Smooth muscle cell (in vitro differentiated cells): ENCODE results near the gene NOL9. TPM values are rescaled to one million over a fixed set of nuclear protein-coding genes. Genes with fewer than 3 reads are reported as not detected.

Source experiments
- DNase-seq: peaks from one replicate; lab custom pipeline; 2025; ENCODE audit not compliant: unreplicated experiment; lab: John Stamatoyannopoulos, UW
- H2AFZ ChIP-seq: fragments of 200-600 bp; sonication (generic); 2 replicates; pipeline ENCODE4 v1.6.0; 2016; ENCODE audit warnings: antibody characterized with exemption, low read depth, mild to moderate bottlenecking
- H3F3A ChIP-seq: fragments of 200-600 bp; sonication (generic); 2 replicates; pipeline ENCODE4 v1.6.0; 2017; ENCODE audit warnings: antibody characterized with exemption, low read depth
- H3K27ac ChIP-seq: fragments of 200-600 bp; sonication (generic); 2 replicates; pipeline ENCODE4 v1.5.1; 2016; ENCODE audit warnings: low read depth, mild to moderate bottlenecking
- H3K27me3 ChIP-seq: fragments of 200-600 bp; sonication (generic); 2 replicates; pipeline ENCODE4 v1.6.1; 2016; ENCODE audit warnings: low read depth, mild to moderate bottlenecking
- H3K36me3 ChIP-seq: fragments of 200-600 bp; sonication (generic); 2 replicates; pipeline ENCODE4 v1.5.1; 2016; ENCODE audit warnings: low read depth
- H3K4me1 ChIP-seq: fragments of 200-600 bp; sonication (generic); 2 replicates; pipeline ENCODE4 v1.5.1; 2016; ENCODE audit warnings: low read depth
- H3K4me2 ChIP-seq: fragments of 200-600 bp; sonication (generic); 2 replicates; pipeline ENCODE4 v1.6.0; 2016; ENCODE audit warnings: mild to moderate bottlenecking
- H3K4me3 ChIP-seq: fragments of 200-600 bp; sonication (generic); 2 replicates; pipeline ENCODE4 v1.5.1; 2016; ENCODE audit warnings: mild to moderate bottlenecking
- H3K79me2 ChIP-seq: fragments of 200-600 bp; sonication (generic); 2 replicates; pipeline ENCODE4 v1.6.0; 2016; ENCODE audit warnings: low read depth, mild to moderate bottlenecking
- H3K9ac ChIP-seq: fragments of 200-600 bp; sonication (generic); 2 replicates; pipeline ENCODE4 v1.6.0; 2016; ENCODE audit warnings: low read depth
- H3K9me3 ChIP-seq: fragments of 200-600 bp; sonication (generic); replicated peaks from 2 replicates; pipeline ENCODE4 v1.5.1; 2016; ENCODE audit warnings: low read depth
- H4K20me1 ChIP-seq: fragments of 200-600 bp; sonication (generic); 2 replicates; pipeline ENCODE4 v1.6.0; 2016; ENCODE audit warnings: low read depth
- WGBS: methylation state at CpG from one replicate; pipeline ENCODE4 v1.1.7; 2016; ENCODE audit warnings: low lambda C conversion rate; 5-methylcytosine and 5-hydroxymethylcytosine counted together
- polyA plus RNA-seq: library from polyadenylated mRNA; unstranded; fragments of >200 nt; fragmentation: Nextera tagmentation; extraction: Ambion mirVana; gene quantifications from 2 replicates; pipeline ENCODE4 v1.2.1, GENCODE V29; 2016
- total RNA-seq: library from RNA; depleted of rRNA; stranded (reverse); fragments of >200 nt; gene quantifications from 2 replicates; pipeline ENCODE4 v1.2.3, GENCODE V29; 2014
- TF ChIP-seq, protein P1 (sequence below): fragments of 200-600 bp; sonication (generic); IDR thresholded peaks from 2 replicates; pipeline ENCODE4 v1.5.1; 2017; ENCODE audit warnings: borderline replicate concordance, mild to moderate bottlenecking, antibody characterized with exemption; ENCODE audit not compliant: insufficient read depth, poor library complexity, severe bottlenecking

NOL9 gene
- total and polyA plus RNA-seq, 2 experiments from 2014 or later: 8.1 to 12.0 TPM

DNA sequence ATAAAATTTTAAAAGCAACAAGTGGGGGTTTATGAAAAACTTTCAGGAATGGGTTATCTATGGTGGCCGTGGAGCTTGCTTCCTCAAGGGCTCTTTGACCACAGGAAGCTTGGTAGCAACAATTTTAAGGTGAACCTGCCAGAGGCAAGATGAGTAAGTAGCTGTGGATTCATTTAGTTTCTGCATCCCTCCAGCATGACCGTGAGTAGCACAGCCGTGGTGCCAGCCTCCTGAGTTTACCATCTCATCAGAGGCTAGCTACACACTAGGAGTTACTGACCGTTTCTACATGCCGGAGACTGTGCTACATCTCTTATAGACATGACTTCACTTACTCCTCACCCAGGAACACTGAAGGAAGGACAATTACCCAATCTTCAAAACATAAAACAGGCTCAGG, 32.8 kb downstream of the NOL9 start:
- 57% methylated on average over 5 of the region's 5 CpGs for WGBS
- DNase-seq: no peak

DNA sequence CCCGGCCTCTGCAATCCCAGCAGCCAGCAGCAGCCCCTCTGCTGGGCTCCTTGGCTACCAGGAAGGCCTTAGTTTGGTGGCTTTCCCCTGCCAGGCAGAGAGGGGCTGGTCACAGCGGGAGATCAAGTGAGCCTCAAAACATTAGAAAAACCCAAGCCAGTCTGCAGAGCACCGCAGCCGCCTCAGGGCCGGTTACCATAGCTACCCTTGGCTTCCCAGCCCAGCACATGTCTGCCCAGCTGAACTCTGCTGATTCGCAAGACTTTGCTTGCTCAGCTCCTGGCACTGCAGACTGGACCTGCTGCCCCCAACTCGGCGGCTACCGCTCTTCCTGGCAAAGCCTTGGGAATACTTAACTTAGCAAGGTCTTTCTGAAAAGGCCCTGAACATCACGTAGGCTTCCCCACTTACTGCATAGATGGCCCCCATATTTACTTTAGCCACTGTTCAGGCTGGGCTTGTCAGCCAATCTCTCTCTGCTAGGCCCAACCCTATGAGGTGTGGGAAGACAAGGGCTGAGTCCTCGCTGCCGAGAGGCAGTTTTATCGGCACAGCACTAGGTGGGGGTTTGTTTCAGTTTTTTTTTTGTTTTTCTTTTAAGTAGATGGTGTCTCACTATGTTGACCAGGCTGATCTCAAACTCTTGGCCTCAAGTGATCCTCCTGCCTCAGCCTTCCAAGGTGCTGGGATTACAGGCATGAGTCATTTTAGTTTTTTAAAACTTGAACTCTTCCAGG, 34.2 kb downstream of the NOL9 start:
- TF ChIP-seq, protein P1, sequence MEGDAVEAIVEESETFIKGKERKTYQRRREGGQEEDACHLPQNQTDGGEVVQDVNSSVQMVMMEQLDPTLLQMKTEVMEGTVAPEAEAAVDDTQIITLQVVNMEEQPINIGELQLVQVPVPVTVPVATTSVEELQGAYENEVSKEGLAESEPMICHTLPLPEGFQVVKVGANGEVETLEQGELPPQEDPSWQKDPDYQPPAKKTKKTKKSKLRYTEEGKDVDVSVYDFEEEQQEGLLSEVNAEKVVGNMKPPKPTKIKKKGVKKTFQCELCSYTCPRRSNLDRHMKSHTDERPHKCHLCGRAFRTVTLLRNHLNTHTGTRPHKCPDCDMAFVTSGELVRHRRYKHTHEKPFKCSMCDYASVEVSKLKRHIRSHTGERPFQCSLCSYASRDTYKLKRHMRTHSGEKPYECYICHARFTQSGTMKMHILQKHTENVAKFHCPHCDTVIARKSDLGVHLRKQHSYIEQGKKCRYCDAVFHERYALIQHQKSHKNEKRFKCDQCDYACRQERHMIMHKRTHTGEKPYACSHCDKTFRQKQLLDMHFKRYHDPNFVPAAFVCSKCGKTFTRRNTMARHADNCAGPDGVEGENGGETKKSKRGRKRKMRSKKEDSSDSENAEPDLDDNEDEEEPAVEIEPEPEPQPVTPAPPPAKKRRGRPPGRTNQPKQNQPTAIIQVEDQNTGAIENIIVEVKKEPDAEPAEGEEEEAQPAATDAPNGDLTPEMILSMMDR: no peak
- no peak for DNase-seq
- H3K4me2 ChIP-seq: peak overlapping the region; percentile 70

More for the DNA sequence above, 32.8 kb downstream of the NOL9 start:
- Histone ChIP-seq H4K20me1 (no peaks in the 10 kb centered on the region), H3K9ac (no peak overlapping the region), H3K27ac (no peak overlapping the region), H3F3A (no peaks in the 10 kb centered on the region), H3K9me3 (no peaks in the 10 kb centered on the region), H3K27me3 (no peaks in the 10 kb centered on the region), H3K4me1 (peaks cover 13% of the 10 kb centered on the region), H3K4me3 (no peak overlapping the region), H3K4me2 (no peak overlapping the region), H2AFZ (no peak overlapping the region), H3K79me2 (no peaks in the 10 kb centered on the region), H3K36me3 (no peaks in the 10 kb centered on the region)
- TF ChIP-seq, protein P1: no peak

DNA sequence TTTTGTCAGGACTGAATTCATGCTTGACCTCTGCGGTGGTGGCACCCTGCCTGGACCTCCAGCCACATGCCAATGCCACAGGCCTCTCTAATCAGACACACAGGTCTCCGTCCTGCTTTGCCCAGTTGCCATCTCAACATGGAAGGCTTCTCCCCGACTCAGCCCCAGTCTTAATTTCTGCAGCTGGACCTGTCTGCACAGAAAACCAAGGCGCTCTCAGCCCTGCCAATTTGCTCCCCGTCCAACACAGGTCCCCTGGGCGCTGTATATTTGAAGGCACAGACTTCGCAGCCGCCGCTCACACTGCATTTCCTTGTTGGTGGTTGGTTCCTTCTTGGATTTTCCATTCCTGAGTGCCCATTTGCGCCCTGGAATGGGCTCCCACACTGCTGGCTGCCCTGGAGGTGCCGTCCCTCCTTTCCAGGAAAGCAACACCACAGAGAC, 34.8 kb downstream of the NOL9 start:
- Histone ChIP-seq H3F3A (peaks cover 3% of the 10 kb centered on the region), H3K4me1 (peaks cover 13% of the 10 kb centered on the region), H3K27ac (no peak overlapping the region), H4K20me1 (no peaks in the 10 kb centered on the region), H3K9me3 (no peaks in the 10 kb centered on the region), H3K4me3 (no peak overlapping the region), H3K9ac (no peak overlapping the region), H3K36me3 (no peaks in the 10 kb centered on the region), H3K79me2 (no peaks in the 10 kb centered on the region), H2AFZ (no peak overlapping the region), H3K4me2 (peak overlapping the region; percentile 70), H3K27me3 (no peaks in the 10 kb centered on the region)
- no peak for DNase-seq
- TF ChIP-seq, protein P1: no peak
- WGBS: 79% methylated on average over 11 of the region's 11 CpGs

More for the DNA sequence above, 34.2 kb downstream of the NOL9 start:
- Histone ChIP-seq H2AFZ (no peak overlapping the region), H3K4me1 (peaks cover 13% of the 10 kb centered on the region), H3K4me3 (no peak overlapping the region), H3K27ac (peak overlapping the region; percentile 54), H3K27me3 (no peaks in the 10 kb centered on the region), H3K9ac (no peak overlapping the region), H3K36me3 (no peaks in the 10 kb centered on the region), H3K79me2 (no peaks in the 10 kb centered on the region), H3K9me3 (no peaks in the 10 kb centered on the region), H4K20me1 (no peaks in the 10 kb centered on the region), H3F3A (peaks cover 3% of the 10 kb centered on the region)
- WGBS: 16% methylated on average over 13 of the region's 13 CpGs

DNA sequence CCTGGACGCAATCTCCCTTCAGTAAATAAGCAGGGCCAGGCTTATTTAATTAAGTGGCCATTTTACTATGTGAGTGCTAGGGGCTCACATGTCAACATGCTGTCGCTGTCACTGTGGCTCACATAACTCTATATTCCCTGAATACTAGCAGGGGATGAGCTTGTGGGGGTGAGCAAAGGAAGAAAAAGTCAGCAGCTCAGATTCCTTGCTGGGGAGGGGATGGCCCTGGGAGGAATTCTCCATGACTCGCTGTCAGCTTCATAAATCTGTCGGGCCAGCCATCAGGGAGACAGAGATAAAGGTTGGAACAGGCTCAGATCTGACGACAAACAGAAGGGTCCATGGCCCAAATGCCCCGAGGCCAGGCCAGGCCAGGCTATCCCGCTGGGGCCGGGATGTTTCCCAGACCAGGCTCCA, 36.9 kb downstream of the NOL9 start:
- H3K4me2 ChIP-seq: no peak overlapping the region
- H3K27ac ChIP-seq: no peak overlapping the region
- TF ChIP-seq, protein P1: no peak
- no peaks in the 10 kb centered on the region for H3K79me2 ChIP-seq
- no peak overlapping the region for H2AFZ ChIP-seq
- H3F3A ChIP-seq: peaks cover 3% of the 10 kb centered on the region
- H3K4me3 ChIP-seq: no peak overlapping the region
- H3K36me3 ChIP-seq: no peaks in the 10 kb centered on the region
- H3K4me1 ChIP-seq: peaks cover 13% of the 10 kb centered on the region
- no peaks in the 10 kb centered on the region for H3K27me3 ChIP-seq
- no peaks in the 10 kb centered on the region for H4K20me1 ChIP-seq
- no peak for DNase-seq
- H3K9ac ChIP-seq: no peak overlapping the region
- WGBS: 21% methylated on average over 8 of the region's 8 CpGs
- no peaks in the 10 kb centered on the region for H3K9me3 ChIP-seq
